ENCODE data around the gene NOTCH1.

Gene NOTCH1

GRCh38 chr9:136545965-136546696 lies at the start of gene NOTCH1 (continued):
- TF ChIP-seq ZNF324 (tag by site-specific recombination; IDR thresholded peaks at IDR 0.05) (peak; percentile 88), ZEB2 (tag by site-specific recombination; IDR thresholded peaks at IDR 0.05) (peak; percentile 94), ZNF16 (tag by site-specific recombination; IDR thresholded peaks at IDR 0.05; ENCODE audit: low read depth) (peak; percentile 22; the same call in 1 of the 2 replicates), ZBTB20 (tag by site-specific recombination; IDR thresholded peaks at IDR 0.05) (peak; percentile 83), ZNF391 (tag by site-specific recombination; IDR thresholded peaks at IDR 0.05; ENCODE audit: borderline replicate concordance, low read depth) (peak; percentile 63; the same call in 1 of the 2 replicates), ZNF37A (tag by site-specific recombination; IDR thresholded peaks at IDR 0.05) (no peak), EGR2 (tag by site-specific recombination; IDR thresholded peaks at IDR 0.05; ENCODE audit: low read depth) (peak; percentile 46; the same call in 1 of the 2 replicates), ZNF394 (tag by site-specific recombination; IDR thresholded peaks at IDR 0.05; ENCODE audit: borderline replicate concordance) (peak; percentile 79), SP2 (tag by site-specific recombination; IDR thresholded peaks at IDR 0.05) (peak; percentile 46), ZNF585B (tag by site-specific recombination; IDR thresholded peaks at IDR 0.05) (no peak), ZNF514 (tag by site-specific recombination; IDR thresholded peaks at IDR 0.05) (no peak), BCL11B (tag by site-specific recombination; IDR thresholded peaks at IDR 0.05; ENCODE audit: low read depth) (peak; percentile 91), ZNF610 (tag by site-specific recombination; IDR thresholded peaks at IDR 0.05; ENCODE audit: borderline replicate concordance) (peak; percentile 84), PATZ1 (tag by site-specific recombination; IDR thresholded peaks at IDR 0.05) (peak; percentile 85), ZNF561 (tag by site-specific recombination; IDR thresholded peaks at IDR 0.05; ENCODE audit: borderline replicate concordance) (peak; percentile 94), ZNF837 (tag by site-specific recombination; IDR thresholded peaks at IDR 0.05) (no peak), GFI1B (tag by site-specific recombination; IDR thresholded peaks at IDR 0.05) (peak; percentile 49; the same call in 1 of the 2 replicates)
- TF ChIP-seq, protein P1, sequence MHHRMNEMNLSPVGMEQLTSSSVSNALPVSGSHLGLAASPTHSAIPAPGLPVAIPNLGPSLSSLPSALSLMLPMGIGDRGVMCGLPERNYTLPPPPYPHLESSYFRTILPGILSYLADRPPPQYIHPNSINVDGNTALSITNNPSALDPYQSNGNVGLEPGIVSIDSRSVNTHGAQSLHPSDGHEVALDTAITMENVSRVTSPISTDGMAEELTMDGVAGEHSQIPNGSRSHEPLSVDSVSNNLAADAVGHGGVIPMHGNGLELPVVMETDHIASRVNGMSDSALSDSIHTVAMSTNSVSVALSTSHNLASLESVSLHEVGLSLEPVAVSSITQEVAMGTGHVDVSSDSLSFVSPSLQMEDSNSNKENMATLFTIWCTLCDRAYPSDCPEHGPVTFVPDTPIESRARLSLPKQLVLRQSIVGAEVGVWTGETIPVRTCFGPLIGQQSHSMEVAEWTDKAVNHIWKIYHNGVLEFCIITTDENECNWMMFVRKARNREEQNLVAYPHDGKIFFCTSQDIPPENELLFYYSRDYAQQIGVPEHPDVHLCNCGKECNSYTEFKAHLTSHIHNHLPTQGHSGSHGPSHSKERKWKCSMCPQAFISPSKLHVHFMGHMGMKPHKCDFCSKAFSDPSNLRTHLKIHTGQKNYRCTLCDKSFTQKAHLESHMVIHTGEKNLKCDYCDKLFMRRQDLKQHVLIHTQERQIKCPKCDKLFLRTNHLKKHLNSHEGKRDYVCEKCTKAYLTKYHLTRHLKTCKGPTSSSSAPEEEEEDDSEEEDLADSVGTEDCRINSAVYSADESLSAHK (tag by site-specific recombination; IDR thresholded peaks at IDR 0.05), result peak; percentile 75
- TF ChIP-seq, protein P2, sequence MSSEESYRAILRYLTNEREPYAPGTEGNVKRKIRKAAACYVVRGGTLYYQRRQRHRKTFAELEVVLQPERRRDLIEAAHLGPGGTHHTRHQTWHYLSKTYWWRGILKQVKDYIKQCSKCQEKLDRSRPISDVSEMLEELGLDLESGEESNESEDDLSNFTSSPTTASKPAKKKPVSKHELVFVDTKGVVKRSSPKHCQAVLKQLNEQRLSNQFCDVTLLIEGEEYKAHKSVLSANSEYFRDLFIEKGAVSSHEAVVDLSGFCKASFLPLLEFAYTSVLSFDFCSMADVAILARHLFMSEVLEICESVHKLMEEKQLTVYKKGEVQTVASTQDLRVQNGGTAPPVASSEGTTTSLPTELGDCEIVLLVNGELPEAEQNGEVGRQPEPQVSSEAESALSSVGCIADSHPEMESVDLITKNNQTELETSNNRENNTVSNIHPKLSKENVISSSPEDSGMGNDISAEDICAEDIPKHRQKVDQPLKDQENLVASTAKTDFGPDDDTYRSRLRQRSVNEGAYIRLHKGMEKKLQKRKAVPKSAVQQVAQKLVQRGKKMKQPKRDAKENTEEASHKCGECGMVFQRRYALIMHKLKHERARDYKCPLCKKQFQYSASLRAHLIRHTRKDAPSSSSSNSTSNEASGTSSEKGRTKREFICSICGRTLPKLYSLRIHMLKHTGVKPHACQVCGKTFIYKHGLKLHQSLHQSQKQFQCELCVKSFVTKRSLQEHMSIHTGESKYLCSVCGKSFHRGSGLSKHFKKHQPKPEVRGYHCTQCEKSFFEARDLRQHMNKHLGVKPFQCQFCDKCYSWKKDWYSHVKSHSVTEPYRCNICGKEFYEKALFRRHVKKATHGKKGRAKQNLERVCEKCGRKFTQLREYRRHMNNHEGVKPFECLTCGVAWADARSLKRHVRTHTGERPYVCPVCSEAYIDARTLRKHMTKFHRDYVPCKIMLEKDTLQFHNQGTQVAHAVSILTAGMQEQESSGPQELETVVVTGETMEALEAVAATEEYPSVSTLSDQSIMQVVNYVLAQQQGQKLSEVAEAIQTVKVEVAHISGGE (tag by site-specific recombination; conservative IDR thresholded peaks at IDR 0.05; ENCODE audit: low read depth), result peak; percentile 66
- TF ChIP-seq, protein P3, sequence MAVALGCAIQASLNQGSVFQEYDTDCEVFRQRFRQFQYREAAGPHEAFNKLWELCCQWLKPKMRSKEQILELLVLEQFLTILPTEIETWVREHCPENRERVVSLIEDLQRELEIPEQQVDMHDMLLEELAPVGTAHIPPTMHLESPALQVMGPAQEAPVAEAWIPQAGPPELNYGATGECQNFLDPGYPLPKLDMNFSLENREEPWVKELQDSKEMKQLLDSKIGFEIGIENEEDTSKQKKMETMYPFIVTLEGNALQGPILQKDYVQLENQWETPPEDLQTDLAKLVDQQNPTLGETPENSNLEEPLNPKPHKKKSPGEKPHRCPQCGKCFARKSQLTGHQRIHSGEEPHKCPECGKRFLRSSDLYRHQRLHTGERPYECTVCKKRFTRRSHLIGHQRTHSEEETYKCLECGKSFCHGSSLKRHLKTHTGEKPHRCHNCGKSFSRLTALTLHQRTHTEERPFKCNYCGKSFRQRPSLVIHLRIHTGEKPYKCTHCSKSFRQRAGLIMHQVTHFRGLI (tag by site-specific recombination; IDR thresholded peaks at IDR 0.05), result peak; percentile 76
- TF ChIP-seq, protein P4, sequence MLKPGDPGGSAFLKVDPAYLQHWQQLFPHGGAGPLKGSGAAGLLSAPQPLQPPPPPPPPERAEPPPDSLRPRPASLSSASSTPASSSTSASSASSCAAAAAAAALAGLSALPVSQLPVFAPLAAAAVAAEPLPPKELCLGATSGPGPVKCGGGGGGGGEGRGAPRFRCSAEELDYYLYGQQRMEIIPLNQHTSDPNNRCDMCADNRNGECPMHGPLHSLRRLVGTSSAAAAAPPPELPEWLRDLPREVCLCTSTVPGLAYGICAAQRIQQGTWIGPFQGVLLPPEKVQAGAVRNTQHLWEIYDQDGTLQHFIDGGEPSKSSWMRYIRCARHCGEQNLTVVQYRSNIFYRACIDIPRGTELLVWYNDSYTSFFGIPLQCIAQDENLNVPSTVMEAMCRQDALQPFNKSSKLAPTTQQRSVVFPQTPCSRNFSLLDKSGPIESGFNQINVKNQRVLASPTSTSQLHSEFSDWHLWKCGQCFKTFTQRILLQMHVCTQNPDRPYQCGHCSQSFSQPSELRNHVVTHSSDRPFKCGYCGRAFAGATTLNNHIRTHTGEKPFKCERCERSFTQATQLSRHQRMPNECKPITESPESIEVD (tag by site-specific recombination; IDR thresholded peaks at IDR 0.05), result no peak
- TF ChIP-seq, protein P5, sequence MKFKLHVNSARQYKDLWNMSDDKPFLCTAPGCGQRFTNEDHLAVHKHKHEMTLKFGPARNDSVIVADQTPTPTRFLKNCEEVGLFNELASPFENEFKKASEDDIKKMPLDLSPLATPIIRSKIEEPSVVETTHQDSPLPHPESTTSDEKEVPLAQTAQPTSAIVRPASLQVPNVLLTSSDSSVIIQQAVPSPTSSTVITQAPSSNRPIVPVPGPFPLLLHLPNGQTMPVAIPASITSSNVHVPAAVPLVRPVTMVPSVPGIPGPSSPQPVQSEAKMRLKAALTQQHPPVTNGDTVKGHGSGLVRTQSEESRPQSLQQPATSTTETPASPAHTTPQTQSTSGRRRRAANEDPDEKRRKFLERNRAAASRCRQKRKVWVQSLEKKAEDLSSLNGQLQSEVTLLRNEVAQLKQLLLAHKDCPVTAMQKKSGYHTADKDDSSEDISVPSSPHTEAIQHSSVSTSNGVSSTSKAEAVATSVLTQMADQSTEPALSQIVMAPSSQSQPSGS (tag by site-specific recombination; IDR thresholded peaks at IDR 0.05; ENCODE audit: low read depth), result no peak
- TF ChIP-seq, protein P6, sequence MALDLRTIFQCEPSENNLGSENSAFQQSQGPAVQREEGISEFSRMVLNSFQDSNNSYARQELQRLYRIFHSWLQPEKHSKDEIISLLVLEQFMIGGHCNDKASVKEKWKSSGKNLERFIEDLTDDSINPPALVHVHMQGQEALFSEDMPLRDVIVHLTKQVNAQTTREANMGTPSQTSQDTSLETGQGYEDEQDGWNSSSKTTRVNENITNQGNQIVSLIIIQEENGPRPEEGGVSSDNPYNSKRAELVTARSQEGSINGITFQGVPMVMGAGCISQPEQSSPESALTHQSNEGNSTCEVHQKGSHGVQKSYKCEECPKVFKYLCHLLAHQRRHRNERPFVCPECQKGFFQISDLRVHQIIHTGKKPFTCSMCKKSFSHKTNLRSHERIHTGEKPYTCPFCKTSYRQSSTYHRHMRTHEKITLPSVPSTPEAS (tag by site-specific recombination; IDR thresholded peaks at IDR 0.05), result 0 out of 2 replicates have a peak, but pooled peaks have one; percentile 17
